IMR-90 (cell line): Measurements from ENCODE around the gene RNF114.

Experiments used
- CEBPB ChIP-seq: IDR thresholded peaks from 2 replicates; pipeline ENCODE4 v1.6.1; 2012; ENCODE audit warnings: low read depth, low read length, improper control_type of control experiment
- CTCF ChIP-seq: conservative IDR thresholded peaks from 2 replicates; pipeline ENCODE4 v1.5.1; 2012; ENCODE audit warnings: mild to moderate bottlenecking, low read depth, low read length, improper control_type of control experiment
- MAFK ChIP-seq: IDR thresholded peaks from 2 replicates; pipeline ENCODE4 v1.6.1; 2012; ENCODE audit warnings: low read depth, low read length, improper control_type of control experiment
- POLR2A ChIP-seq: IDR thresholded peaks from 2 replicates; pipeline ENCODE4 v1.6.1; 2012; ENCODE audit warnings: mild to moderate bottlenecking, low read depth, low read length
- USF2 ChIP-seq: fragments of 150-350 bp; IDR thresholded peaks from 2 replicates; pipeline ENCODE4 v1.6.1; 2017; ENCODE audit warnings: mild to moderate bottlenecking, antibody characterized with exemption, low read length, low read depth

- no peak for TF ChIP-seq CTCF
- TF ChIP-seq CEBPB: no peak
- TF ChIP-seq MAFK: no peak
- TF ChIP-seq POLR2A: no peak
- TF ChIP-seq USF2: no peak
Observed at GRCh38 chr20:49981218-49982071, 45.2 kb downstream of the RNF114 start.
